ENCODE measurements around the gene RBM19.

RBM19 gene

GRCh38 chr12:113919791-113920190 lies 46.3 kb downstream of the RBM19 start:
- DNase-seq (ENCODE audit: low read depth in 2 of 2) = no peak
- H3K4me3 ChIP-seq (replicated peaks in 1 of 2; ENCODE audit: low read depth in 2 of 2, low read length in 2 of 2) = no peak overlapping the region
- TF ChIP-seq, protein P1, sequence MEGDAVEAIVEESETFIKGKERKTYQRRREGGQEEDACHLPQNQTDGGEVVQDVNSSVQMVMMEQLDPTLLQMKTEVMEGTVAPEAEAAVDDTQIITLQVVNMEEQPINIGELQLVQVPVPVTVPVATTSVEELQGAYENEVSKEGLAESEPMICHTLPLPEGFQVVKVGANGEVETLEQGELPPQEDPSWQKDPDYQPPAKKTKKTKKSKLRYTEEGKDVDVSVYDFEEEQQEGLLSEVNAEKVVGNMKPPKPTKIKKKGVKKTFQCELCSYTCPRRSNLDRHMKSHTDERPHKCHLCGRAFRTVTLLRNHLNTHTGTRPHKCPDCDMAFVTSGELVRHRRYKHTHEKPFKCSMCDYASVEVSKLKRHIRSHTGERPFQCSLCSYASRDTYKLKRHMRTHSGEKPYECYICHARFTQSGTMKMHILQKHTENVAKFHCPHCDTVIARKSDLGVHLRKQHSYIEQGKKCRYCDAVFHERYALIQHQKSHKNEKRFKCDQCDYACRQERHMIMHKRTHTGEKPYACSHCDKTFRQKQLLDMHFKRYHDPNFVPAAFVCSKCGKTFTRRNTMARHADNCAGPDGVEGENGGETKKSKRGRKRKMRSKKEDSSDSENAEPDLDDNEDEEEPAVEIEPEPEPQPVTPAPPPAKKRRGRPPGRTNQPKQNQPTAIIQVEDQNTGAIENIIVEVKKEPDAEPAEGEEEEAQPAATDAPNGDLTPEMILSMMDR (IDR thresholded peaks at IDR 0.05; ENCODE audit: low read depth, low read length) = no peak

DNA sequence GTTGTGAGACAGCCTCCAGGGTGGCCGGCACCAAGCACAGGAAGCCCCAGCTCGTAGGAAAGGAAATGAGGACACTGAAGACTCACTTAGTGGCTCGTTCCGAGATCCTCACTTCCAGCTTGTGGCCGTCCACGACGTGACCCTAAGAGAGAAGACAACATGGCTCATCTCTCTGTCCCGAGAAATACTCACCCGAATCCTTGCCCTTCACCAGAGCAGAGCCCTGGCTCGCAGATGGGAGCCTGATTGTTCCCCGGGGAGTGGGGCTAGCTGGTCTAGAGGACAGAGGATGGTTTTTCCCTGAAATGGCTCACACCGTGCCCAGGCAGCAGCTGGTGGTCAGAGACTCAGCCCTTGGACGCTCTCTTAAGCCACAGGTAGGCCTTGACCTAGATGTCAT lies 47.8 kb downstream of the RBM19 start:
- no peak overlapping the region for H3K4me3 ChIP-seq (replicated peaks in 1 of 2; ENCODE audit: low read depth in 2 of 2, low read length in 2 of 2)
- no peak for DNase-seq (ENCODE audit: low read depth in 2 of 2)
- TF ChIP-seq, protein P1 (IDR thresholded peaks at IDR 0.05; ENCODE audit: low read depth, low read length) = no peak

DNA sequence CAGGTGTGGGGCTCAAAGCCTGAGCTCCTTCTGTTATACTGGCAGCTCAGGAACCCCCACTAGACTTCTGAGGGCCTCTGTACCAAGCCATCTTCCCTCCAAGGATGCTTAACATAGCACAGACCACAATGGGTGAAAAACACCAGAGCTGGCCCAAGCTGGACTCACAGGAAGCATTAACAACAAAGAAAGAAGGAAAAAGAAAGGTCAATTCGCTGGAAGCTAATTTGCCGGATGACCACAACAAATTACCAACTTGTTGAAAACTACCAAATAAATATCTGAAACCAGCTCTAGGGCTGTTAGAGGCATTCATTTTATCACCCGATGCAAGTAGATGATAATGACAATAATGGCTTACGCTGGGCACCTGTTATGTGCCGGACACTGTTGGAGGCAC lies 48.7 kb downstream of the RBM19 start:
- TF ChIP-seq, protein P1 (IDR thresholded peaks at IDR 0.05; ENCODE audit: low read depth, low read length) = no peak
- DNase-seq (ENCODE audit: low read depth in 2 of 2) = no peak
- H3K4me3 ChIP-seq (replicated peaks in 1 of 2; ENCODE audit: low read depth in 2 of 2, low read length in 2 of 2) = no peak overlapping the region

DNA sequence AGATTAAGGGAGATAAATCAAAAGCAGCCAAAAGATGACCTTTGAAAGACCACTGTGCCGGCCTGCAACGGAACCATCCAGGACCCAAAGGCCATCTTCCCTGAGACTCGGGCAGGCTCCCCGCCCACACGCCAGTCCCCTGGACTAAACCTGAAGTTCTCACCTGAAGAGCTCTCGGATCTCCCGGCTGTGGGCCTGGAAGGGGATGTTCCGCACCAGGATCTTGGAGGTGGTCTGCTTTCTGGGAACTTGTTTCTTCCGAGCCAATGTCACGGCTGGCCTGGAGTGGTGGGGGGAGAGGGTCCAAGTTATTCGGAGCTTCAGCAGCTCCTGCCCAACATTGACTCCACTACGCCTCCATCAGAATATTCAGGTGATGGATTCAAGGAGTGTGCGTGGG lies 51.3 kb downstream of the RBM19 start:
- no peak overlapping the region for H3K4me3 ChIP-seq (replicated peaks in 1 of 2; ENCODE audit: low read depth in 2 of 2, low read length in 2 of 2)
- TF ChIP-seq, protein P1 (IDR thresholded peaks at IDR 0.05; ENCODE audit: low read depth, low read length) = no peak
- no peak for DNase-seq (ENCODE audit: low read depth in 2 of 2)

DNA sequence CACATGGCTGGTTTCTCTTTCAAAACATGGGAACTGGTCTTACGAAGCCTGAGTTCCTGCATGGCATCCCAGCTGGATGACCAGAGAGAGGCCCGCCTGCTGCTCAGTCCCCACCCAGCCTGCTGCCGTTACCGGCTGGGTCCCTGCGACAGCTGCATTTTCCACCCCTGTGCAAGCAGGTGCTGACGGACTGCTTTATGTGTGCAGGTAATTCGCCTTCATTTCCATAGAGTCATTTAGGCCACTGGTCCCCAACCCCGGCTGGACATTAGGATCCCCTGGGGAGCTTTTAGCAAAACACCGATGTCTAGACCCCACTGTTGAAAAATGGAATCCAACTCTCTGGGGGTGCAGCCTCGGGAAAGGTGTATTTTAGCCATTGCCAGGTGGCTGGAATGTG lies 51.9 kb downstream of the RBM19 start:
- H3K4me3 ChIP-seq (replicated peaks in 1 of 2; ENCODE audit: low read depth in 2 of 2, low read length in 2 of 2) = no peak overlapping the region
- TF ChIP-seq, protein P1 (IDR thresholded peaks at IDR 0.05; ENCODE audit: low read depth, low read length) = no peak
- DNase-seq (ENCODE audit: low read depth in 2 of 2) = no peak

DNA sequence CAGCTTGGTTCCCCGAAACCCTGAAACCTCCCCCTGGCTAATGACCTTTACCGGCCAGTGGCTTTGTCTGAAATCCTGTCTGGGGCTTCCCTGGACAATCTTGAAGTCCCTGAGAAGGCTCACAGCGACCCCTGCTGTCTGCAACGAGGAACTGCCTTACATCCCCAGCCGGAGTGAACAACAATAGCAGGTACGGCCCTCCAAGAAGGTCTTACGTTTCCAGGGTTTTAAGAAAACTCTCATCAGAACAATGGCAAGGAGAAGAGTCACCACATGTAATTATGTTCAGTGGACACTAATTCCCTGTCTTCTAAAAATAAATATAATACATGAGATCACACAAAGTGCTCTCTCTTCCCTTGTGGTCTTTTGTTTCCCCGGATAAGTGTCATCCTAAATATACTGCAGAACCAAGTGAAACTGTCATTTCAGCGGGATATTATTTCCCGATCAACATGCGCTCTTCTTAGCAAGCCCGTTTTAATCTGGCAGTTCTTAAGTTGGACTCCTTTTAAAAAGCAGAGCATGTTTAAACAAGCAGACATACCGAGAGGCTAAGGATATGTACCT lies 53.3 kb downstream of the RBM19 start:
- no peak overlapping the region for H3K4me3 ChIP-seq (replicated peaks in 1 of 2; ENCODE audit: low read depth in 2 of 2, low read length in 2 of 2)
- DNase-seq (ENCODE audit: low read depth in 2 of 2) = peak; percentile 83
- TF ChIP-seq, protein P1 (IDR thresholded peaks at IDR 0.05; ENCODE audit: low read depth, low read length) = peak; percentile 96
